Mesendoderm (in vitro differentiated cells): ENCODE data around the gene PPP2R1B.
A peak's percentile ranks its signal among the peaks of the same experiment; 100 is the strongest.
"Not testable (repeated sequence)": the region's sequence is repeated elsewhere in the genome, so short reads cannot be mapped to it uniquely, and the experiment has no call there.

ENCODE experiments used
- DNase-seq: peaks from one replicate; pipeline ENCODE4 v3.0.0; 2013
- H2AK5ac ChIP-seq: 2 replicates; pipeline ENCODE4 v1.6.1; 2013; ENCODE audit warnings: low read length, inconsistent platforms
- H2BK120ac ChIP-seq: 2 replicates; pipeline ENCODE4 v1.6.1; 2013; ENCODE audit warnings: low read depth, mild to moderate bottlenecking, low read length, moderate library complexity, mixed read lengths
- H2BK15ac ChIP-seq: replicated peaks from 2 replicates; pipeline ENCODE4 v1.6.1; 2013; ENCODE audit warnings: low read depth, mild to moderate bottlenecking, moderate library complexity
- H2BK5ac ChIP-seq: 2 replicates; pipeline ENCODE4 v1.6.1; 2013; ENCODE audit warnings: low read length, inconsistent platforms
- H3K18ac ChIP-seq: 2 replicates; pipeline ENCODE4 v1.6.1; 2013; ENCODE audit warnings: mild to moderate bottlenecking, low read length, mixed read lengths
- H3K23ac ChIP-seq: one replicate; pipeline ENCODE4 v1.6.1; 2013; ENCODE audit warnings: low read length
- H3K27ac ChIP-seq: 2 replicates; pipeline ENCODE4 v1.5.1; 2013; ENCODE audit warnings: low read depth, mild to moderate bottlenecking, inconsistent platforms, low read length, moderate library complexity
- H3K27me3 ChIP-seq: 2 replicates; pipeline ENCODE4 v1.6.1; 2013; ENCODE audit warnings: low read length, control low read depth, mild to moderate bottlenecking, inconsistent platforms; ENCODE audit not compliant: insufficient read depth, poor library complexity
- H3K36me3 ChIP-seq: 2 replicates; pipeline ENCODE4 v1.6.1; 2013; ENCODE audit warnings: low read length, inconsistent platforms; ENCODE audit not compliant: control insufficient read depth, insufficient read depth
- H3K4ac ChIP-seq: one replicate; pipeline ENCODE4 v1.6.1; 2013; ENCODE audit warnings: low read depth, mild to moderate bottlenecking, low read length, moderate library complexity
- H3K4me1 ChIP-seq: 2 replicates; pipeline ENCODE4 v1.6.1; 2013; ENCODE audit warnings: low read depth, low read length, inconsistent platforms; ENCODE audit not compliant: control insufficient read depth
- H3K4me2 ChIP-seq: 2 replicates; pipeline ENCODE4 v1.6.1; 2013; ENCODE audit warnings: low read length
- H3K4me3 ChIP-seq: 2 replicates; pipeline ENCODE4 v1.5.1; 2013; ENCODE audit warnings: mild to moderate bottlenecking, low read length
- H3K56ac ChIP-seq: one replicate; pipeline ENCODE4 v1.6.1; 2013; ENCODE audit warnings: low read length
- H3K79me1 ChIP-seq: 2 replicates; pipeline ENCODE4 v1.6.1; 2013; ENCODE audit warnings: low read length, inconsistent platforms
- H3K79me2 ChIP-seq: 2 replicates; pipeline ENCODE4 v1.6.1; 2013; ENCODE audit warnings: mild to moderate bottlenecking, low read length; ENCODE audit not compliant: control insufficient read depth, insufficient read depth
- H3K9ac ChIP-seq: 2 replicates; pipeline ENCODE4 v1.6.1; 2013; ENCODE audit warnings: low read length, inconsistent platforms
- H4K5ac ChIP-seq: one replicate; pipeline ENCODE4 v1.6.1; 2013; ENCODE audit warnings: low read length
- H4K8ac ChIP-seq: one replicate; pipeline ENCODE4 v1.6.1; 2013; ENCODE audit warnings: low read depth, mild to moderate bottlenecking, control low read depth, low read length, moderate library complexity
- WGBS: extraction: QIAGEN DNeasy Blood & Tissue Kit; methylation state at CpG from one replicate; pipeline ENCODE4 v1.1.7; 2013; ENCODE audit warnings: low lambda C conversion rate, missing lambda C conversion rate; ENCODE audit not compliant: insufficient coverage; ENCODE audit errors: extremely low coverage; 5-methylcytosine and 5-hydroxymethylcytosine counted together

PPP2R1B gene

DNA sequence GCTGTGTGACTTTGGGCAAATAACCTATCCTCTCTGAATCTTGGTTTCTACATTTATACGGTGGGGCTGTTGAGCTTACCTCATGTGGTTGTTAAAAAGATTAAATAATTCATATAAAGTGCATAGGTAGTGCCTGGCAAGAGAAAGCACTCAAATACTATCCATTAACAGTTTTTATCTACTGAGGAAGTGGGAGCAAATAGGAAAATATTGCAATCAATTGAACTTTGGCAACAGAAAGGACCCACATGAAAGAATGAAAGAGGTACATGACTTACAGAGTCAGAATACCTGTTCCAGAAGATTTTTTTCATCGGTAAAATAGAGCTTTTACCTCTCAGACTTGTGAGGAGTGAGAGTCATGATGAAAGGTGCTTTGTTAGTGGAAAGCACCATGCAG lies 6.3 kb upstream of the PPP2R1B start:
- Histone ChIP-seq H2BK120ac (no peak overlapping the region), H2BK5ac (no peak overlapping the region), H3K4ac (no peak overlapping the region), H3K9ac (no peak overlapping the region), H2AK5ac (no peak overlapping the region), H4K8ac (no peak overlapping the region), H3K4me3 (no peak overlapping the region), H3K79me2 (no peaks in the 10 kb centered on the region), H4K5ac (no peak overlapping the region), H3K56ac (no peak overlapping the region), H3K27ac (no peak overlapping the region), H3K4me2 (no peak overlapping the region), H3K79me1 (no peaks in the 10 kb centered on the region), H3K27me3 (no peaks in the 10 kb centered on the region), H3K18ac (no peak overlapping the region), H3K4me1 (peaks cover 2% of the 10 kb centered on the region), H2BK15ac (no peak overlapping the region), H3K36me3 (no peaks in the 10 kb centered on the region), H3K23ac (no peak overlapping the region)
- no peak for DNase-seq
- WGBS, result no CpG with 5 or more reads among the region's 2 CpGs

DNA sequence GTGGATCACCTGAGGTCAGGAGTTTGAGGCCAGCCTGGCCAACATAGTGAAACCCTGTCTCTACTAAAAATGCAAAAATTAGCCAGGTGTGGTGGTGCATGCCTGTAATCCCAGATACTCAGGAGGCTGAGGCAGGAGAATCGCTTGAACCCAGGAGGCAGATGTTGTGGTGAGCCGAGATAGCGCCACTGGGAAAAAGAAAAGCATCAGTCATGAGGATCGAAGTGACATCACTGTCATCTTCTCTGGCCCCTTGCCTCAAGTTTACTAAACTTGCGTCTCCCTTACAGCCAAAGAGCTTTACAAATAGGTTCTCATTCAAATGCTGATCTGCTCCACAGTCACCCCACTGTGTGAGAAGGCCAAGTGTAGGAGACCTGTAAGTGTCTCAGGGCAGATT lies 5.0 kb upstream of the PPP2R1B start:
- not testable (repeated sequence) for H3K79me2 ChIP-seq, H3K4ac ChIP-seq, H3K79me1 ChIP-seq, H2BK5ac ChIP-seq, DNase-seq, H3K4me1 ChIP-seq, H3K9ac ChIP-seq, H3K4me2 ChIP-seq, H4K5ac ChIP-seq, H2AK5ac ChIP-seq, H3K27ac ChIP-seq, H3K4me3 ChIP-seq, H3K56ac ChIP-seq, H2BK120ac ChIP-seq, H2BK15ac ChIP-seq, H4K8ac ChIP-seq, H3K18ac ChIP-seq, H3K27me3 ChIP-seq, H3K36me3 ChIP-seq, H3K23ac ChIP-seq
- WGBS, result no CpG with 5 or more reads among the region's 5 CpGs

DNA sequence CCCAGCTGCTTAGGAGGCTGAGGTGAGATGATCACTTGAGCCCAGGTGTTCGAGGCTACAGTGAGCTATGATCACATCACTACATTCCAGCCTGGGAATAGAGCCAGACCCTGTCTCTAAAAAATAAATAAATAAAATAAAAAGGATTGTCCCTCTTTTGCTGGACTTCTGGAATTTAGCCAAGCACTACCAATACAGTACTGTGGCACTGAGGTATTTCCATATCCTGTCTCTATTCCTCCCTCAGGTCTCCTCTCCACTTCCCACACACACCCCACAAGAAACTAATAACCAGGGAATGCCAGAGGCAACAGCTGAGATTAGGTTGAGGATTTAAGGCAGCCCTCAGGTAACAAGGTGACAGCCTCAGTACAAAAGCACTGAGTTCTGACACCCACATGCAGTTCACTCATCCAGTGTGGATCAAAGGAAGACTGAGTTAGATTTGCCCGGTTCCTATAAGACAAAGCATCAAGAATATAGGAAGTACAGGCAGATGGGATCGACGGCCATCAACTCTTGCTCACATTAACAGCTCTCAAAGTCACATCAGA lies 4.5 kb upstream of the PPP2R1B start:
- no peak overlapping the region for H3K4ac ChIP-seq
- H3K56ac ChIP-seq, result no peak overlapping the region
- H3K79me1 ChIP-seq, result no peaks in the 10 kb centered on the region
- DNase-seq, result no peak
- H3K4me3 ChIP-seq, result no peak overlapping the region
- H3K9ac ChIP-seq, result no peak overlapping the region
- H3K18ac ChIP-seq, result no peak overlapping the region
- no peak overlapping the region for H2BK5ac ChIP-seq
- whole genome bisulfite sequencing, result no CpG with 5 or more reads among the region's 4 CpGs
- H2BK120ac ChIP-seq, result no peak overlapping the region
- peaks cover 2% of the 10 kb centered on the region for H3K4me1 ChIP-seq
- H3K79me2 ChIP-seq, result no peaks in the 10 kb centered on the region
- H3K27me3 ChIP-seq, result no peaks in the 10 kb centered on the region
- no peaks in the 10 kb centered on the region for H3K36me3 ChIP-seq
- H3K4me2 ChIP-seq, result no peak overlapping the region
- no peak overlapping the region for H4K5ac ChIP-seq
- no peak overlapping the region for H2AK5ac ChIP-seq
- H3K27ac ChIP-seq, result no peak overlapping the region
- H3K23ac ChIP-seq, result no peak overlapping the region
- H2BK15ac ChIP-seq, result no peak overlapping the region
- no peak overlapping the region for H4K8ac ChIP-seq

DNA sequence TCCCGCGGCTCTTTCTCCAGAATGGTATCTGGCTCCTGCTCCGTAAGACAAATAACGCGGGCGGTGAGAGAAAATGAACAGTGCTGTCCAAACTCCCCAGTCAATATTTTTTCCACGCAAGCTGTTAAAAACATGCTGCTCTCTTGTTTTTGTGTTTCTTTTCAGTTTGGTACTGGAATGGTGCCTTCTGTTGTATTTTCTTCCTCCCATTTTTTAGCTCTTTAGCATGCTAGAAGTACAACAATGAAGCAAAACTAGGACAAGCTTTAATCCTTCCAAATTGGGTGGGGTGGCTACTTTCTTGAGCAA lies 599 bp upstream of the PPP2R1B start:
- Histone ChIP-seq H3K79me1 (peaks cover 3% of the 10 kb centered on the region), H2AK5ac (no peak overlapping the region), H4K5ac (no peak overlapping the region), H3K23ac (no peak overlapping the region), H2BK15ac (no peak overlapping the region), H2BK5ac (no peak overlapping the region), H2BK120ac (no peak overlapping the region), H3K27me3 (no peaks in the 10 kb centered on the region), H4K8ac (no peak overlapping the region), H3K27ac (peak overlapping the region; percentile 2), H3K4me1 (peaks cover 4% of the 10 kb centered on the region), H3K56ac (peak overlapping the region; percentile 93), H3K36me3 (no peaks in the 10 kb centered on the region), H3K4me2 (peak overlapping the region; percentile 98), H3K9ac (peak overlapping the region; percentile 92), H3K4ac (no peak overlapping the region), H3K79me2 (no peaks in the 10 kb centered on the region), H3K18ac (peak overlapping the region; percentile 97), H3K4me3 (peak overlapping the region; percentile 54)
- WGBS, result no CpG with 5 or more reads among the region's 7 CpGs
- DNase-seq, result peak; percentile 43

DNA sequence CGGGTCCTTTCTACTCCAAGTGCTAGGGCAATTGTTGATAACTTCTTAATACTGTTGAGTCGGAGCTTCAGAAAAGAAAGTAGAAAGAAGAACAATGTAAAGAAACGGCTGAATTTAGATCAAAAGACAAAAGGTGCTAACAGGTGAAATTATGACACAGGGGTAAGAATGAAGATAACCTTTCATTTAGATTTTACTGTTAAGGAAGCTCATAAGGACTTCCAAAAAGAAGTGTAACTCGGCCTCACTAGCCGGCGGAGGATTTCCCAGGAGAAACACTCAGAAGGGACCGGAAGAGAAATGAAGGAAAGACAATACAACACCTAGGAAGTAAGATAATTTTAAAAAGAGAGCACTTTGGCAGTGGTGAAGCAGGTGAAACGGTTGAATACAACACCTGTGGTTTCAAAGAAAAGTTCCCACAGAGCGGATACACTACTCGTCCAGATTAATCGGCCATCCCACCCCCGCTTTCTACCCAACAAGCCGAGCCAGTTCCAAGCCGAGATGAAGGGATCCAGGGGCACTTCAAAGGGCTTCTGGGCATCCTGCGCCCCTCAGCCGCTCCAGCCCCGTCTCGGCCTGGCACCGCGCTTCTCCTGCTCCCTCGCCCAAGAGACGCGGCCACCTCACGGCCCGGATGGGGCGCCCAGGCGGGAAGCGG lies 737 bp downstream of the PPP2R1B start:
- H3K27ac ChIP-seq, result peak overlapping the region; percentile 94

DNA sequence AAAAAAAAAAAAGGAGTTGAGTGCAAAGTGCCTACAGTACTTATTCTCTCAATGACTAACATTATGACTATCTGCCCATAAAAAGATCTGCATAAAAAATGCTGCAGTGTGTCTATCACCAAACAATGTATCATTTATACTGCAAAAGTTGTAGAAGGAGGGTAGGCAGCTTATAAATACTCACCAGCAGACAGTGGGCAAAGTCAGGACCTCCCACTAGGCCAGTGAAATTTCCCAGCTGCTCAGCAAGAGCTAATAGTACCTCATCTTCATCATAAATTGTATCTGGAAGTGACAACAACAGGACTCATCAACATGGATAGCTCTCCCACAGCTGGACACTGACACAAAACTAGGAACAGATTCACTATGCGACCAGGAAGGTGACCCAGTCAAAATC lies 1.6 kb downstream of the PPP2R1B start:
- H3K36me3 ChIP-seq, result no peaks in the 10 kb centered on the region
- H3K56ac ChIP-seq, result no peak overlapping the region
- no peak overlapping the region for H2BK5ac ChIP-seq
- H3K4me3 ChIP-seq, result no peak overlapping the region
- H3K4me2 ChIP-seq, result peak overlapping the region; percentile 6
- DNase-seq, result no peak
- no peaks in the 10 kb centered on the region for H3K79me2 ChIP-seq
- no peak overlapping the region for H3K27ac ChIP-seq
- no peak overlapping the region for H3K4ac ChIP-seq
- H3K79me1 ChIP-seq, result peaks cover 3% of the 10 kb centered on the region
- no peak overlapping the region for H2BK120ac ChIP-seq
- H3K27me3 ChIP-seq, result no peaks in the 10 kb centered on the region
- no CpG with 5 or more reads among the region's 1 CpG for WGBS
- no peak overlapping the region for H2BK15ac ChIP-seq
- no peak overlapping the region for H3K18ac ChIP-seq
- no peak overlapping the region for H4K8ac ChIP-seq
- H3K9ac ChIP-seq, result no peak overlapping the region
- peaks cover 2% of the 10 kb centered on the region for H3K4me1 ChIP-seq
- no peak overlapping the region for H3K23ac ChIP-seq
- no peak overlapping the region for H2AK5ac ChIP-seq
- H4K5ac ChIP-seq, result no peak overlapping the region

More for the DNA sequence above, 737 bp downstream of the PPP2R1B start:
- Histone ChIP-seq H3K79me1 (peaks cover 3% of the 10 kb centered on the region), H3K9ac (peak overlapping the region; percentile 95), H4K5ac (no peak overlapping the region), H2BK15ac (no peak overlapping the region), H3K4ac (peak overlapping the region; percentile 17), H3K27me3 (no peaks in the 10 kb centered on the region), H2AK5ac (no peak overlapping the region), H3K18ac (peak overlapping the region; percentile 53), H2BK120ac (no peak overlapping the region), H3K79me2 (no peaks in the 10 kb centered on the region), H3K56ac (peak overlapping the region; percentile 98), H3K4me1 (peaks cover 2% of the 10 kb centered on the region), H4K8ac (no peak overlapping the region), H3K23ac (no peak overlapping the region), H3K36me3 (no peaks in the 10 kb centered on the region), H3K4me3 (peak overlapping the region; percentile 97), H2BK5ac (no peak overlapping the region), H3K4me2 (peak overlapping the region; percentile 68)
- no CpG with 5 or more reads among the region's 28 CpGs for WGBS
- DNase-seq, result no peak
